Brain microvascular endothelial cell (primary cell): ENCODE data around the gene CCDC88B.
A peak's percentile ranks its signal among the peaks of the same experiment; 100 is the strongest.

Experiments used
- DNase-seq: peaks from one replicate; pipeline ENCODE4 v3.0.0-alpha.2; 2020
- H3K27ac ChIP-seq: fragments of 250-450 bp; sonication (Bioruptor Pico); 2 replicates; pipeline ENCODE4 v1.5.1; 2020; ENCODE audit warnings: mild to moderate bottlenecking, moderate library complexity
- H3K27me3 ChIP-seq: fragments of 250-450 bp; sonication (Bioruptor Pico); replicated peaks from 2 replicates; pipeline ENCODE4 v1.5.1; 2020; ENCODE audit warnings: mild to moderate bottlenecking
- H3K36me3 ChIP-seq: fragments of 250-450 bp; sonication (Bioruptor Pico); replicated peaks from 2 replicates; pipeline ENCODE4 v1.5.1; 2020; ENCODE audit warnings: mild to moderate bottlenecking
- H3K4me3 ChIP-seq: 2 replicates; pipeline ENCODE4 v1.5.1; 2011; ENCODE audit warnings: low read depth, mild to moderate bottlenecking, control low read depth, low read length, moderate library complexity
- CTCF ChIP-seq: IDR thresholded peaks from 2 replicates; pipeline ENCODE4 v1.5.1; 2011; ENCODE audit warnings: low read depth, mild to moderate bottlenecking, moderate library complexity, low read length, control low read depth, inconsistent platforms; ENCODE audit errors: missing control alignments
- in situ Hi-C: cut with HindIII; loops from 2 replicates; pipeline ENCODE4 v1.10.0; 2017; ENCODE audit warnings: low sequenced_read_pairs, low pct_ligation_motif_present

The CCDC88B gene

GRCh38 chr11:64400102-64400501, 60.1 kb downstream of the CCDC88B start:
- Histone ChIP-seq H3K4me3 (no peak overlapping the region), H3K36me3 (no peaks in the 10 kb centered on the region), H3K27ac (no peak overlapping the region), H3K27me3 (no peaks in the 10 kb centered on the region)
- no peak for TF ChIP-seq CTCF
- in situ Hi-C loops = no loop called here
- DNase-seq = peak; percentile 18

- Histone ChIP-seq H3K4me3 (no peak overlapping the region), H3K27me3 (no peaks in the 10 kb centered on the region), H3K36me3 (no peaks in the 10 kb centered on the region), H3K27ac (no peak overlapping the region)
- TF ChIP-seq CTCF = no peak
- in situ Hi-C loops = no loop called here
- no peak for DNase-seq
These were observed 60.7 kb downstream of the CCDC88B start for GRCh38 chr11:64400667-64401066.

- H3K36me3 ChIP-seq = no peaks in the 10 kb centered on the region
- in situ Hi-C loops = no loop called here
- no peaks in the 10 kb centered on the region for H3K27me3 ChIP-seq
- H3K27ac ChIP-seq = no peak overlapping the region
- TF ChIP-seq CTCF = no peak
- no peak overlapping the region for H3K4me3 ChIP-seq
- no peak for DNase-seq
These were observed 61.8 kb downstream of the CCDC88B start for GRCh38 chr11:64401775-64402174.

GRCh38 chr11:64403106-64403505, 63.1 kb downstream of the CCDC88B start:
- Histone ChIP-seq H3K27me3 (no peaks in the 10 kb centered on the region), H3K27ac (no peak overlapping the region), H3K4me3 (no peak overlapping the region), H3K36me3 (no peaks in the 10 kb centered on the region)
- in situ Hi-C loops = no loop called here
- no peak for TF ChIP-seq CTCF
- no peak for DNase-seq

GRCh38 chr11:64406221-64406946, 66.4 kb downstream of the CCDC88B start:
- no peak for TF ChIP-seq CTCF
- no peak for DNase-seq
- no peak overlapping the region for H3K4me3 ChIP-seq
- no peaks in the 10 kb centered on the region for H3K27me3 ChIP-seq
- in situ Hi-C loops = no loop called here
- H3K27ac ChIP-seq = no peak overlapping the region
- no peaks in the 10 kb centered on the region for H3K36me3 ChIP-seq
